GM12873 (cell line): Measurements from ENCODE around the gene SUOX.

Experiments
- CTCF ChIP-seq: IDR thresholded peaks from 2 replicates; pipeline ENCODE4 v1.5.1; 2012; ENCODE audit warnings: low read depth, mild to moderate bottlenecking, moderate library complexity, low read length, control low read depth; ENCODE audit not compliant: insufficient read depth; ENCODE audit errors: missing control alignments

SUOX gene

GRCh38 chr12:56042843-56043242 is 45.8 kb downstream of the SUOX start:
- TF ChIP-seq CTCF, result no peak

GRCh38 chr12:56046027-56046780 is 49.1 kb downstream of the SUOX start:
- TF ChIP-seq CTCF, result no peak

GRCh38 chr12:56053407-56053893 is 56.4 kb downstream of the SUOX start:
- TF ChIP-seq CTCF, result no peak
